GM23248 (cell line): ENCODE results near the gene WDR70. TPM values are rescaled to one million over a fixed set of nuclear protein-coding genes. Genes with fewer than 3 reads are reported as not detected.

Experiments used
- DNase-seq: peaks from one replicate; pipeline ENCODE4 v3.0.0-alpha.2; 2015
- H2AFZ ChIP-seq: fragments of 200-600 bp; sonication (generic); 2 replicates; pipeline ENCODE4 v1.6.1; 2016; ENCODE audit warnings: antibody characterized with exemption
- H3F3A ChIP-seq: fragments of 200-600 bp; sonication (generic); 2 replicates; pipeline ENCODE4 v1.6.1; 2016; ENCODE audit warnings: mild to moderate bottlenecking, antibody characterized with exemption, mixed run types; ENCODE audit not compliant: insufficient read depth
- H3K27ac ChIP-seq: fragments of 200-600 bp; sonication (generic); 2 replicates; pipeline ENCODE4 v1.5.1; 2016; ENCODE audit warnings: mild to moderate bottlenecking
- H3K27me3 ChIP-seq: fragments of 200-600 bp; sonication (generic); replicated peaks from 2 replicates; pipeline ENCODE4 v1.6.1; 2016; ENCODE audit warnings: mild to moderate bottlenecking; ENCODE audit not compliant: insufficient read depth
- H3K36me3 ChIP-seq: fragments of 200-600 bp; sonication (generic); 2 replicates; pipeline ENCODE4 v1.6.1; 2016; ENCODE audit warnings: low read depth, mild to moderate bottlenecking
- H3K4me1 ChIP-seq: fragments of 200-600 bp; sonication (generic); 2 replicates; pipeline ENCODE4 v1.6.1; 2016; ENCODE audit warnings: mild to moderate bottlenecking; ENCODE audit not compliant: insufficient read depth
- H3K4me2 ChIP-seq: fragments of 200-600 bp; sonication (generic); one replicate; pipeline ENCODE4 v1.6.1; 2016; ENCODE audit warnings: mild to moderate bottlenecking; ENCODE audit not compliant: unreplicated experiment
- H3K4me3 ChIP-seq: fragments of 200-600 bp; sonication (generic); 2 replicates; pipeline ENCODE4 v1.5.1; 2016; ENCODE audit warnings: mild to moderate bottlenecking
- H3K79me2 ChIP-seq: fragments of 200-600 bp; sonication (generic); 2 replicates; pipeline ENCODE4 v1.6.1; 2016; ENCODE audit warnings: mild to moderate bottlenecking; ENCODE audit not compliant: insufficient read depth
- H3K9ac ChIP-seq: fragments of 200-600 bp; sonication (generic); 2 replicates; pipeline ENCODE4 v1.6.1; 2016; ENCODE audit warnings: mild to moderate bottlenecking
- H3K9me2 ChIP-seq: fragments of 200-600 bp; sonication (generic); 2 replicates; pipeline ENCODE4 v1.6.1; 2016; ENCODE audit warnings: mixed run types, mild to moderate bottlenecking, moderate library complexity; ENCODE audit not compliant: insufficient read depth
- H3K9me3 ChIP-seq: fragments of 200-600 bp; sonication (generic); one replicate; pipeline ENCODE4 v1.6.1; 2017; ENCODE audit warnings: low read depth
- H4K20me1 ChIP-seq: fragments of 200-600 bp; sonication (generic); 2 replicates; pipeline ENCODE4 v1.6.0; 2016; ENCODE audit not compliant: insufficient read depth
- EZH2 ChIP-seq: fragments of 200-600 bp; sonication (generic); IDR thresholded peaks from 2 replicates; pipeline ENCODE4 v1.6.1; 2018; ENCODE audit warnings: antibody characterized with exemption, mild to moderate bottlenecking; ENCODE audit not compliant: insufficient read depth, poor library complexity, severe bottlenecking
- EZH2phosphoT487 ChIP-seq: fragments of 200-600 bp; sonication (generic); IDR thresholded peaks from 2 replicates; pipeline ENCODE4 v1.6.1; 2018; ENCODE audit warnings: antibody characterized with exemption, moderate library complexity, mild to moderate bottlenecking, low read depth; ENCODE audit not compliant: insufficient read depth
- WGBS, 2 experiments: methylation state at CpG; one replicate each; pipeline ENCODE4 v1.1.6; 2015 to 2017; ENCODE audit warnings: low lambda C conversion rate in 2 of 2, low coverage in 1 of 2; ENCODE audit errors: missing lambda C conversion rate in 2 of 2; 5-methylcytosine and 5-hydroxymethylcytosine counted together
- in situ Hi-C: fragments of 300-500 bp; cut with MboI; formaldehyde crosslinking; loops from 2 replicates; pipeline ENCODE4 v1.15.0; 2020
- polyA plus RNA-seq: library from polyadenylated mRNA; unstranded; fragments of >200 nt; fragmentation: Nextera tagmentation; extraction: Ambion mirVana; gene quantifications from 2 replicates; pipeline ENCODE4 v1.2.1, GENCODE V29; 2016
- total RNA-seq: library from RNA; depleted of rRNA; stranded (reverse); fragments of >200 nt; shearing (Covaris generic); gene quantifications from 2 replicates; pipeline ENCODE4 v1.2.3, GENCODE V29; 2014

The WDR70 gene
- total and polyA plus RNA-seq, 2 experiments from 2014 or later = 20.8 to 24.9 TPM

GRCh38 chr5:37786862-37787519 lies 407.9 kb downstream of the WDR70 start:
- in situ Hi-C loops = no loop called here
- H3K4me1 ChIP-seq = peaks cover 30% of the 10 kb centered on the region
- no peaks in the 10 kb centered on the region for H3K9me3 ChIP-seq
- H3K9ac ChIP-seq = peak overlapping the region; percentile 31
- TF ChIP-seq EZH2 (no peak), EZH2phosphoT487 (no peak)
- no peaks in the 10 kb centered on the region for H3K79me2 ChIP-seq
- H4K20me1 ChIP-seq = no peaks in the 10 kb centered on the region
- H3K4me3 ChIP-seq = no peak overlapping the region
- H3K9me2 ChIP-seq = no peaks in the 10 kb centered on the region
- DNase-seq = peak; percentile 93
- no peaks in the 10 kb centered on the region for H3K36me3 ChIP-seq
- 56 to 59% methylated on average over 5 of the region's 5 CpGs for WGBS, 2 experiments
- H2AFZ ChIP-seq = no peak overlapping the region
- H3K27ac ChIP-seq = peak overlapping the region; percentile 70
- no peaks in the 10 kb centered on the region for H3K27me3 ChIP-seq
- H3K4me2 ChIP-seq = peak overlapping the region; percentile 9
- H3F3A ChIP-seq = peaks cover 31% of the 10 kb centered on the region

GRCh38 chr5:37787742-37788141 lies 408.6 kb downstream of the WDR70 start:
- Histone ChIP-seq H3K9ac (peak overlapping the region; percentile 31; the same call in 1 of the 2 replicates), H3K27ac (peak overlapping the region; percentile 70), H3K4me1 (peaks cover 37% of the 10 kb centered on the region), H3K9me3 (no peaks in the 10 kb centered on the region), H2AFZ (no peak overlapping the region), H3F3A (peaks cover 39% of the 10 kb centered on the region), H3K4me3 (no peak overlapping the region), H3K27me3 (no peaks in the 10 kb centered on the region), H4K20me1 (no peaks in the 10 kb centered on the region), H3K4me2 (peak overlapping the region; percentile 9), H3K36me3 (no peaks in the 10 kb centered on the region), H3K9me2 (no peaks in the 10 kb centered on the region), H3K79me2 (no peaks in the 10 kb centered on the region)
- in situ Hi-C loops = no loop called here
- WGBS, 2 experiments = 25 to 29% methylated on average over 6 of the region's 6 CpGs
- DNase-seq = peak; percentile 54
- TF ChIP-seq EZH2 (no peak), EZH2phosphoT487 (no peak)

- WGBS, 2 experiments = 37 to 38% methylated on average over 2 of the region's 2 CpGs
Observed at GRCh38 chr5:37789991-37790390, 410.9 kb downstream of the WDR70 start.

GRCh38 chr5:37791321-37791720 lies 412.2 kb downstream of the WDR70 start:
- H3K9ac ChIP-seq = no peak overlapping the region
- TF ChIP-seq EZH2phosphoT487 = no peak
- no peak for TF ChIP-seq EZH2
- no peak overlapping the region for H3K4me2 ChIP-seq
- H3K79me2 ChIP-seq = no peaks in the 10 kb centered on the region
- 52 to 60% methylated on average over 2 of the region's 2 CpGs for WGBS, 2 experiments
- no peaks in the 10 kb centered on the region for H3K9me2 ChIP-seq
- H3K4me3 ChIP-seq = no peak overlapping the region
- no peak overlapping the region for H3K27ac ChIP-seq
- H3K9me3 ChIP-seq = no peaks in the 10 kb centered on the region
- no peaks in the 10 kb centered on the region for H4K20me1 ChIP-seq
- H2AFZ ChIP-seq = no peak overlapping the region
- H3K27me3 ChIP-seq = no peaks in the 10 kb centered on the region
- no peaks in the 10 kb centered on the region for H3K36me3 ChIP-seq
- peaks cover 55% of the 10 kb centered on the region for H3F3A ChIP-seq
- H3K4me1 ChIP-seq = peaks cover 46% of the 10 kb centered on the region
- no peak for DNase-seq
- in situ Hi-C loops = no loop called here

More at GRCh38 chr5:37789991-37790390, 410.9 kb downstream of the WDR70 start:
- H3K27me3 ChIP-seq = no peaks in the 10 kb centered on the region
- no peaks in the 10 kb centered on the region for H3K36me3 ChIP-seq
- peak overlapping the region; percentile 60 for H3K9ac ChIP-seq
- DNase-seq = peak; percentile 86
- no peak overlapping the region for H3K4me2 ChIP-seq
- no peak overlapping the region for H2AFZ ChIP-seq
- peak overlapping the region; percentile 85 for H3K27ac ChIP-seq
- TF ChIP-seq EZH2 (no peak), EZH2phosphoT487 (no peak)
- peaks cover 56% of the 10 kb centered on the region for H3F3A ChIP-seq
- H3K9me3 ChIP-seq = no peaks in the 10 kb centered on the region
- H3K79me2 ChIP-seq = no peaks in the 10 kb centered on the region
- in situ Hi-C loops = no loop called here
- no peaks in the 10 kb centered on the region for H4K20me1 ChIP-seq
- no peak overlapping the region for H3K4me3 ChIP-seq
- H3K4me1 ChIP-seq = peaks cover 47% of the 10 kb centered on the region
- no peaks in the 10 kb centered on the region for H3K9me2 ChIP-seq
